Small intestine (tissue), 7 donors: Measurements from ENCODE around the gene UPF1. TPM values are rescaled to one million over a fixed set of nuclear protein-coding genes. Genes with fewer than 3 reads are reported as not detected.
"Not testable (repeated sequence)": the region's sequence is repeated elsewhere in the genome, so short reads cannot be mapped to it uniquely, and the experiment has no call there.

Source experiments
- DNase-seq, 2 donors: peaks; one replicate each; pipeline versions ENCODE4 v3.0.0 to v3.0.0-alpha.2; 2013
- FAIRE-seq: peaks from 2 replicates; lab custom pipeline; 2012; peaks lifted over from hg19 to GRCh38; lab: Jason Lieb, UNC
- H3K27ac ChIP-seq, 3 donors: one replicate each; pipeline ENCODE4 v1.5.1; 2013; ENCODE audit warnings: low read length in 2 of 3, mild to moderate bottlenecking in 2 of 3, control low read depth in 1 of 3, inconsistent platforms in 1 of 3, low read depth in 1 of 3, moderate library complexity in 1 of 3
- H3K27me3 ChIP-seq, 3 donors: one replicate each; pipeline ENCODE4 v1.6.1; 2013; ENCODE audit warnings: low read length in 3 of 3, inconsistent platforms in 1 of 3; ENCODE audit not compliant: control insufficient read depth in 3 of 3, insufficient read depth in 3 of 3
- H3K36me3 ChIP-seq, 3 donors: one replicate each; pipeline ENCODE4 v1.6.1; 2013; ENCODE audit warnings: low read length in 3 of 3, inconsistent platforms in 1 of 3, low read depth in 1 of 3, mild to moderate bottlenecking in 1 of 3, moderate library complexity in 1 of 3; ENCODE audit not compliant: control insufficient read depth in 3 of 3, insufficient read depth in 2 of 3
- H3K4me1 ChIP-seq, 3 donors: one replicate each; pipeline ENCODE4 v1.6.1; 2013; ENCODE audit warnings: low read length in 2 of 3, inconsistent platforms in 1 of 3, low read depth in 1 of 3, mild to moderate bottlenecking in 1 of 3, moderate library complexity in 1 of 3; ENCODE audit not compliant: control insufficient read depth in 3 of 3, insufficient read depth in 2 of 3
- H3K4me3 ChIP-seq, 3 donors: one replicate each; pipeline ENCODE4 v1.5.1; 2013; ENCODE audit warnings: low read length in 3 of 3, control low read depth in 1 of 3, inconsistent platforms in 1 of 3, low read depth in 1 of 3, mild to moderate bottlenecking in 1 of 3, moderate library complexity in 1 of 3
- H3K9me3 ChIP-seq, 2 donors: one replicate each; pipeline ENCODE4 v1.6.1; 2013; ENCODE audit warnings: low read depth in 1 of 2, low read length in 1 of 2; ENCODE audit not compliant: control insufficient read depth in 2 of 2, insufficient read depth in 1 of 2
- WGBS, 3 donors: extraction: QIAGEN DNeasy Blood & Tissue Kit; methylation state at CpG; one replicate each; pipeline ENCODE4 v1.1.7; 2013; 5-methylcytosine and 5-hydroxymethylcytosine counted together
- polyA plus RNA-seq, 4 donors: library from polyadenylated mRNA; stranded (reverse) in 3 of 4; unstranded in 1 of 4; fragments of 200-250 nt in 3 of 4; fragments of 120-200 nt in 1 of 4; gene quantifications; one replicate each; pipeline versions ENCODE4 v1.2.1 to v1.2.3, GENCODE V29; 2013
- donor health status: healthy with polysubstance abuse.
- donor health status: control.
- donor health status: control.
- donor health status: Bipolar disorder and iron deficiency.
- donor health status: healthy.

The UPF1 gene
- polyA plus RNA-seq, 4 donors: 37.6 to 55.1 (median 41.8) TPM

DNA sequence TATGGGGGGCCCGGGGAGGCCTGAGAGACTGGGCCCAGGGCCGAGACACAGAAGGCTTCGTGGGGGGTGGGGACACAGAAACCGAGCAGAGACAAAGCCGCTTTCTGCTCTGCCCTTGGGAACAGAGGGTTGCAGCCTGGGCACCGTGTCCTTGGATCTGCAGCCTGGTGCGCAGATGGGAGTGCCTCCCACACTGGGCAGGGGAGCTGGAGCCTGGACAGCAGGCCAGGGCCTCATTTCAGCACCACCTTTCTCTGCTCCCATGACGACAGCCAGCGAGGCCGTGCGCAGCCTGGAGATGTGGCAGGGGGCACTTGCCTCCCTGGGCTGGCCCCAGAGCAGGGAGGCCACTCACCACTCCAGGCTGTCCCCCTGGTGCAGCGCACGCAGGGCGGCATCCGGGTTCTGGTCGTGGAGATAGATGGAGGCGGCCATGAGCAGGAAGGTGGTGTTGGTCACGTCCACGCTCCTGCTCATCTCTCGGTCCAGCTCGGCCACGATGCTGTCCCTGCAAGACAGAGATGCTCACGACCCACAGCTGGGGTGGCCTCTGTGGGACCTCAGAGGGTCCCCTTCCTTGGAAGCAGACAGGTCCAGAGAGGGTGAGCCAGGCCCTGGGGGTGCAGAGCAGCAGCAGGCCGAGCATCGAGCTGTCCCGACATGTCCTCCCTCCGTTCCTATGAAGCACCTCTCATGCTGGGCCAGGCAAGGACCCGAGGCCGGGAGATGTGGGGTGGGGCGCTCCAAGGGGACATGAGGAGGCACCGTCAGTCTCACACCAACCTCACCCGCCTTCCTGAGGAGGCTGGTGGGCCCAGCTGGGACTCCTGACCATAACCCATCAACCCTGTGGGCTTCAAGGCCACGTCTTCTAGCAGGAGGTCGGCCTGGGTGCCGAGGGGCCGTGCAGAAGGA is 75.1 kb downstream of the UPF1 start:
- H3K36me3 ChIP-seq: peaks cover 14 to 86% (median 26%) of the 10 kb centered on the region in 3 donors
- H3K27ac ChIP-seq: no peak overlapping the region
- DNase-seq (no peak), FAIRE-seq (no peak)
- H3K9me3 ChIP-seq: no peaks in the 10 kb centered on the region
- H3K4me3 ChIP-seq: no peak overlapping the region
- no peaks in the 10 kb centered on the region for H3K27me3 ChIP-seq
- 93 to 94% (median 93%) methylated on average over 35 to 36 of the region's 36 CpGs for WGBS, 3 donors
- no peaks in the 10 kb centered on the region for H3K4me1 ChIP-seq

DNA sequence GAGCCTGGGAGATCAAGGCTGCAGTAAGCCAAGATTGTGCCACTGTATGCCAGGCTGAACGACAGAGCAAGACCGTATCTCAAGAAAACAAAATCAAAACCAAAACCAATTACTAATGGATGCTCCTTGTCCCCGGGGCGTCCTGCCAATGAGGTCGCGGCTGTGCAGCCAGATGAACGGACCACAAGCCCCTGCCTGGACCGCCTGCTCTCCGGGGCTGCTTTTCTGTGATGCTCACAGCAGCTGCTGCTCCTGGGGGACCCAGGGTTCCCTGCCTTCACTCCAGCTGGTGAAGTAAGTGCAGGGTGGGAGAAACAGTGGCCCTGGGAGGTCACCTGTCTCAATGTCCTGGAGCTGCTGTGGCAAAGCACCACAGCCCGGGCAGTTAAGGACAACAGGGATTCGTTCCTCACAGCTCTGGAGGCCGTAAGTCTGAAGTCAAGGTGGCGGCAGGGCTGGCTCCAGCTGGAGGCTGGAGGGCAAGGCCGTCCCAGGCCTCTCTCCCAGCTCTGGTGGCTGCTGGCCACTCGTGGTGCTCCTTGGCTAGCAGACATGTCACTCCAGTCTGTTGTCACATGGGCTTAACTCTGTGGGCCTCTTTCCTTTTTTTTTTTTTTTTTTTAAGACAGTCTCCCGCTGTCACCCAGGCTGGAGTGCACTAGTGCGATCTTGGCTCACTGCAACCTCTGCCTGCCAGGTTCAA is 77.3 kb downstream of the UPF1 start:
- Histone ChIP-seq H3K27me3 (no peaks in the 10 kb centered on the region), H3K27ac (no peak overlapping the region), H3K4me3 (no peak overlapping the region), H3K9me3 (no peaks in the 10 kb centered on the region), H3K4me1 (no peaks in the 10 kb centered on the region), H3K36me3 (peaks cover 9 to 93% (median 23%) of the 10 kb centered on the region in 3 donors)
- 85 to 92% (median 86%) methylated on average over 17 of the region's 17 CpGs for WGBS, 3 donors
- no peak for FAIRE-seq
- no peak for DNase-seq

- no peaks in the 10 kb centered on the region for H3K4me1 ChIP-seq
- DNase-seq (no peak), FAIRE-seq (no peak)
- no peak overlapping the region for H3K27ac ChIP-seq
- no peaks in the 10 kb centered on the region for H3K27me3 ChIP-seq
- H3K9me3 ChIP-seq: no peaks in the 10 kb centered on the region
- 84 to 87% (median 86%) methylated on average over 10 of the region's 10 CpGs for WGBS, 3 donors
- H3K4me3 ChIP-seq: no peak overlapping the region
- peaks cover 9 to 93% (median 19%) of the 10 kb centered on the region in 3 donors for H3K36me3 ChIP-seq
These were observed 78.3 kb downstream of the UPF1 start for GRCh38 chr19:18910010-18910409.

GRCh38 chr19:18910801-18911436 is 79.2 kb downstream of the UPF1 start:
- WGBS, 3 donors: 95 to 96% (median 95%) methylated on average over 18 to 19 of the region's 19 CpGs
- Histone ChIP-seq H3K27me3 (no peaks in the 10 kb centered on the region), H3K36me3 (peaks cover 9 to 92% (median 13%) of the 10 kb centered on the region in 3 donors), H3K9me3 (no peaks in the 10 kb centered on the region), H3K4me3 (no peak overlapping the region), H3K27ac (no peak overlapping the region), H3K4me1 (no peaks in the 10 kb centered on the region)
- FAIRE-seq: no peak
- no peak for DNase-seq

DNA sequence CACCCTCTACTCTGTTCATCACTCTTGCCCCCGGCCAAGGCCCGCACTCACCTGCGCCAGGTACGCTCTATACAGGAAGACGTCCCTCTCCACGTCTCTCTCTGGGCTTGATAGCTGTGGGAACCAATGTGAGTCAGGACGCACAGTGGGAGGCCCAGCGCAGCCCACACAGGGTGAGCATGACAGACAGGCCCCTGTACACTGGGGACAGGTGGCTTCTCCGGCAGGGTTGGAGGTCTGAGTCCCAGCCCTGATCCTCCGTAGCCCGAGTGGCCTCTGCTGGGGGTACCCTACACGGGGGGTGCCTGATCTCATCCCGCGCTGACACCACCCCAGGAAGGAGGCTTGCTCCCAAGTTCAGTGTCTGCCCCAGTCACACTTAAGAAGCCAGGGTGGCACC is 81.2 kb downstream of the UPF1 start:
- no peaks in the 10 kb centered on the region for H3K27me3 ChIP-seq
- no peak overlapping the region for H3K4me3 ChIP-seq
- no peaks in the 10 kb centered on the region for H3K4me1 ChIP-seq
- no peak for DNase-seq
- no peak overlapping the region for H3K27ac ChIP-seq
- no peaks in the 10 kb centered on the region for H3K9me3 ChIP-seq
- peaks cover 9 to 72% (median 10%) of the 10 kb centered on the region in 3 donors for H3K36me3 ChIP-seq
- FAIRE-seq: no peak
- WGBS, 3 donors: 96 to 97% (median 97%) methylated on average over 14 of the region's 14 CpGs

DNA sequence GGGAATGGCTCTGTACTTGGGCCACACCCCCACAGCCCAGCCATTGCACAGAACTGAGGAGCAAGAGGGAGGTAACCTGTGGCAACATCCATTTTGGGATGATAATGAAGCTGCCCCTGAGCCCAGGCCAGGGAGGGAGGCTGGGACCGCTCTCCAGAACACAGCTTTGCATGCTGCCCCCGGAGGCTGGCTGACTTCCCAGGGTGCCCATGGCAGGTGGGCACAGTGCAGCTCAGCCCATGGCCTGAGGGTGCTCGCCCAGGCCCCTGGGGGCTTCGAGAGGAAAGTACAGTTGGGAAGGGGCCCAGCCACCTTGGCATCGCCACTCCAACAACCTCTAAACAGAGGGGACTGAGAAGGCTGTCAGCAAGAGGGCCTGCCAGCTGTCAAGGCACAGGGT is 81.7 kb downstream of the UPF1 start:
- peaks cover 0 to 4% (median 0%) of the 10 kb centered on the region in 3 donors for H3K4me1 ChIP-seq
- no peak overlapping the region for H3K27ac ChIP-seq
- DNase-seq (no peak), FAIRE-seq (no peak)
- peaks cover 7 to 69% (median 9%) of the 10 kb centered on the region in 3 donors for H3K36me3 ChIP-seq
- H3K4me3 ChIP-seq: no peak overlapping the region
- no peaks in the 10 kb centered on the region for H3K9me3 ChIP-seq
- WGBS, 3 donors: 91 to 95% (median 94%) methylated on average over 5 of the region's 5 CpGs
- no peaks in the 10 kb centered on the region for H3K27me3 ChIP-seq

GRCh38 chr19:18915639-18916038 is 83.9 kb downstream of the UPF1 start:
- Histone ChIP-seq H3K27me3 (no peaks in the 10 kb centered on the region), H3K4me3 (no peak overlapping the region), H3K36me3 (peaks cover 5 to 52% (median 7%) of the 10 kb centered on the region in 3 donors), H3K4me1 (peaks cover 0 to 9% (median 3%) of the 10 kb centered on the region in 3 donors), H3K9me3 (no peaks in the 10 kb centered on the region), H3K27ac (no peak overlapping the region)
- WGBS, 3 donors: 57 to 64% (median 58%) methylated on average over 5 of the region's 5 CpGs
- FAIRE-seq: no peak
- peak; percentile 58 to 59 for DNase-seq

GRCh38 chr19:18917593-18917992 is 85.8 kb downstream of the UPF1 start:
- not testable (repeated sequence) for H3K27me3 ChIP-seq, DNase-seq, H3K4me3 ChIP-seq, H3K9me3 ChIP-seq, H3K27ac ChIP-seq, H3K4me1 ChIP-seq, FAIRE-seq
- peaks cover 4 to 54% (median 9%) of the 10 kb centered on the region in 3 donors for H3K36me3 ChIP-seq
- WGBS, 3 donors: 81 to 86% (median 82%) methylated on average over 9 of the region's 9 CpGs
